Measurements from ENCODE around the gene PFDN5. TPM values are rescaled to one million over a fixed set of nuclear protein-coding genes. Genes with fewer than 3 reads are reported as not detected.

Gene PFDN5
- total and polyA plus RNA-seq, 9 of the 15 experiments (the other 6 are each of a cell fraction or from before 2014, with no cell fraction given): 361 to 1,636 (median 742) TPM

GRCh38 chr12:53295070-53295890 lies at the start of gene PFDN5 (continued):
- TF ChIP-seq NKRF (IDR thresholded peaks at IDR 0.05; ENCODE audit: borderline replicate concordance) (peak; percentile 98), NR2C1 (IDR thresholded peaks at IDR 0.05) (peak; percentile 70), NR2C1 (tag; IDR thresholded peaks at IDR 0.05) (no peak), SPI1 (IDR thresholded peaks at IDR 0.05; ENCODE audit: borderline replicate concordance, low read depth, low read length) (peak; percentile 97), HMGXB4 (CRISPR knock-in tag; IDR thresholded peaks at IDR 0.05) (peak; percentile 75; the same call in 1 of the 2 replicates), PHB2 (IDR thresholded peaks at IDR 0.05; ENCODE audit: low read depth) (no peak), SIN3A (IDR thresholded peaks at IDR 0.05; ENCODE audit: borderline replicate concordance in 2 of 2, control insufficient read depth in 1 of 2, low read depth in 2 of 2, low read length in 2 of 2) (peak; percentile 81 to 85; a peak in 3 of 4 replicates), ZBTB26 (CRISPR knock-in tag; IDR thresholded peaks at IDR 0.05) (peak; percentile 67; the same call in 1 of the 2 replicates), SNRNP70 (optimal IDR thresholded peaks at IDR 0.05; ENCODE audit: low read depth, low read length) (no peak), CTCFL (IDR thresholded peaks at IDR 0.05; ENCODE audit: borderline replicate concordance, insufficient read depth, low read depth, low read length, poor library complexity, severe bottlenecking) (no peak), JUN (IDR thresholded peaks at IDR 0.05; ENCODE audit: borderline replicate concordance, low read depth, low read length) (peak; percentile 47; the same call in 1 of the 2 replicates), JUN (CRISPR knock-in tag; IDR thresholded peaks at IDR 0.05; ENCODE audit: borderline replicate concordance) (no peak), ZNF175 (CRISPR knock-in tag; IDR thresholded peaks at IDR 0.05; ENCODE audit: low read depth) (0 out of 2 replicates have a peak, but pooled peaks have one; percentile 30), ZNF280A (IDR thresholded peaks at IDR 0.05; ENCODE audit: low read depth, partially characterized antibody) (no peak), TAF1 (IDR thresholded peaks at IDR 0.05; ENCODE audit: control insufficient read depth, extremely low read depth, insufficient read depth, low read length, severe bottlenecking) (peak; percentile 97), KAT7 (CRISPR knock-in tag; IDR thresholded peaks at IDR 0.05; ENCODE audit: borderline replicate concordance) (peak; percentile 92; the same call in 1 of the 2 replicates), ZNF561 (CRISPR knock-in tag; conservative IDR thresholded peaks at IDR 0.05) (no peak)

All from K562 (cell line).